Ishikawa (cell line): ENCODE measurements around the gene UPF2.

ENCODE experiments used
- CEBPB ChIP-seq: IDR thresholded peaks from 2 replicates; pipeline ENCODE4 v1.6.1; 2012
- CREB1 ChIP-seq: IDR thresholded peaks from 2 replicates; pipeline ENCODE4 v1.6.1; 2012; ENCODE audit warnings: low read depth
- EGR1 ChIP-seq: IDR thresholded peaks from 2 replicates; pipeline ENCODE4 v1.6.1; 2012
- EP300 ChIP-seq: IDR thresholded peaks from 2 replicates; pipeline ENCODE4 v1.6.1; 2012; ENCODE audit warnings: borderline replicate concordance
- FOXM1 ChIP-seq: IDR thresholded peaks from 2 replicates; pipeline ENCODE4 v1.6.1; 2012; ENCODE audit warnings: low read depth, borderline replicate concordance
- MAX ChIP-seq: IDR thresholded peaks from 2 replicates; pipeline ENCODE4 v1.6.1; 2012
- NFIC ChIP-seq: IDR thresholded peaks from 2 replicates; pipeline ENCODE4 v1.6.1; 2012
- RAD21 ChIP-seq: IDR thresholded peaks from 2 replicates; pipeline ENCODE4 v1.6.1; 2012; ENCODE audit warnings: low read depth
- TAF1 ChIP-seq: IDR thresholded peaks from 2 replicates; pipeline ENCODE4 v1.6.1; 2012; ENCODE audit warnings: low read depth, mild to moderate bottlenecking
- TCF12 ChIP-seq: IDR thresholded peaks from 2 replicates; pipeline ENCODE4 v1.6.1; 2012; ENCODE audit warnings: low read depth
- TEAD4 ChIP-seq: IDR thresholded peaks from 2 replicates; pipeline ENCODE4 v1.6.1; 2012
- YY1 ChIP-seq: IDR thresholded peaks from 2 replicates; pipeline ENCODE4 v1.6.1; 2012; ENCODE audit warnings: low read depth
- ZBTB7A ChIP-seq: IDR thresholded peaks from 2 replicates; pipeline ENCODE4 v1.6.1; 2012; ENCODE audit warnings: low read depth
- TF ChIP-seq, protein P1 (sequence below): IDR thresholded peaks from 2 replicates; pipeline ENCODE4 v1.6.1; 2012
- TF ChIP-seq, protein P2 (sequence below): IDR thresholded peaks from 2 replicates; pipeline ENCODE4 v1.6.1; 2012; ENCODE audit warnings: low read depth, mild to moderate bottlenecking

The UPF2 gene

DNA sequence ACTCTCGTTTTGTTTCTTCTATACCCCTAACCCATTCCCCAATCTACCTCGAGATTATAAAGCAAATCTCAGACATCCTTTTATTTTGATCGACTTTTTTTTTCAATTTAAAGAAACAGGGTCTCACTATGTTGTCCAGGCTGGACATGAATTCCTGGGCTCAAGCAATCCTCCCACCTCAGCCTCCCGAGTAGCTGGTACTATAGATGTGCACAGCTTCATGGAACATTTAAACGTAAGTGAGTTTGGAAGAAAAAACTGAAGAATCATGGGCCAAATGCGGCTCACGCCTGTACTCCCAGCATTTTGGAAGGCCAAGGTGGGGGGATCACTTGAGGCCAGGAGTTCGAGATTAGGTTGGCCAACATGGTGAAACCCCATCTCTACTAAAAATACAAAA lies 96.0 kb downstream of the UPF2 start:
- TF ChIP-seq, protein P1, sequence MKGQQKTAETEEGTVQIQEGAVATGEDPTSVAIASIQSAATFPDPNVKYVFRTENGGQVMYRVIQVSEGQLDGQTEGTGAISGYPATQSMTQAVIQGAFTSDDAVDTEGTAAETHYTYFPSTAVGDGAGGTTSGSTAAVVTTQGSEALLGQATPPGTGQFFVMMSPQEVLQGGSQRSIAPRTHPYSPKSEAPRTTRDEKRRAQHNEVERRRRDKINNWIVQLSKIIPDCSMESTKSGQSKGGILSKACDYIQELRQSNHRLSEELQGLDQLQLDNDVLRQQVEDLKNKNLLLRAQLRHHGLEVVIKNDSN, result no peak
- TF ChIP-seq, protein P2, sequence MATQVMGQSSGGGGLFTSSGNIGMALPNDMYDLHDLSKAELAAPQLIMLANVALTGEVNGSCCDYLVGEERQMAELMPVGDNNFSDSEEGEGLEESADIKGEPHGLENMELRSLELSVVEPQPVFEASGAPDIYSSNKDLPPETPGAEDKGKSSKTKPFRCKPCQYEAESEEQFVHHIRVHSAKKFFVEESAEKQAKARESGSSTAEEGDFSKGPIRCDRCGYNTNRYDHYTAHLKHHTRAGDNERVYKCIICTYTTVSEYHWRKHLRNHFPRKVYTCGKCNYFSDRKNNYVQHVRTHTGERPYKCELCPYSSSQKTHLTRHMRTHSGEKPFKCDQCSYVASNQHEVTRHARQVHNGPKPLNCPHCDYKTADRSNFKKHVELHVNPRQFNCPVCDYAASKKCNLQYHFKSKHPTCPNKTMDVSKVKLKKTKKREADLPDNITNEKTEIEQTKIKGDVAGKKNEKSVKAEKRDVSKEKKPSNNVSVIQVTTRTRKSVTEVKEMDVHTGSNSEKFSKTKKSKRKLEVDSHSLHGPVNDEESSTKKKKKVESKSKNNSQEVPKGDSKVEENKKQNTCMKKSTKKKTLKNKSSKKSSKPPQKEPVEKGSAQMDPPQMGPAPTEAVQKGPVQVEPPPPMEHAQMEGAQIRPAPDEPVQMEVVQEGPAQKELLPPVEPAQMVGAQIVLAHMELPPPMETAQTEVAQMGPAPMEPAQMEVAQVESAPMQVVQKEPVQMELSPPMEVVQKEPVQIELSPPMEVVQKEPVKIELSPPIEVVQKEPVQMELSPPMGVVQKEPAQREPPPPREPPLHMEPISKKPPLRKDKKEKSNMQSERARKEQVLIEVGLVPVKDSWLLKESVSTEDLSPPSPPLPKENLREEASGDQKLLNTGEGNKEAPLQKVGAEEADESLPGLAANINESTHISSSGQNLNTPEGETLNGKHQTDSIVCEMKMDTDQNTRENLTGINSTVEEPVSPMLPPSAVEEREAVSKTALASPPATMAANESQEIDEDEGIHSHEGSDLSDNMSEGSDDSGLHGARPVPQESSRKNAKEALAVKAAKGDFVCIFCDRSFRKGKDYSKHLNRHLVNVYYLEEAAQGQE, result no peak
- no peak for TF ChIP-seq YY1
- no peak for TF ChIP-seq EP300
- TF ChIP-seq EGR1, result no peak
- no peak for TF ChIP-seq TCF12
- TF ChIP-seq TEAD4, result no peak
- no peak for TF ChIP-seq ZBTB7A
- TF ChIP-seq CEBPB, result no peak
- TF ChIP-seq NFIC, result no peak
- TF ChIP-seq RAD21, result no peak

- TF ChIP-seq EGR1 (no peak), CREB1 (no peak), EP300 (no peak)
- TF ChIP-seq, protein P1, result no peak
Measured at GRCh38 chr10:11936389-11937152, 106.0 kb downstream of the UPF2 start.

DNA sequence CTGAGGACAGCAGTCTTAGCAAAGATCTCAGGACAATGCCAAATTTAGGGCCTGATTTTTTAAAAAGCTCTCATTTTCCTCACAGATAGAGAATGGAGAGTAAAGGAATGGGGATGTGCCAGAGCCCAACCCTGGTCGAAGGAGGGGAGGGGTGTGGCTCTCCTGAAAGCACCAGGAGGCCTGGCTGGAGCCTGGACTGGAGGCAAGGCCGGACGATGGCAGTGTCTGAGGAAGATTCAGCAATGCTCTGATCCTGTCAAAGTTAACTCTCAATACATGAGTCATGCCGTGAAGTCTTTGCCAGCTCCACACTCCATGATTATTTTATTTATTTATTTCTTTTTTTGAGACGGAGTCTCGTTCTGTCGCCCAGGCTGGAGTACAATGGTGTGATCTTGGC lies 108.3 kb downstream of the UPF2 start:
- no peak for TF ChIP-seq YY1
- TF ChIP-seq ZBTB7A, result no peak
- TF ChIP-seq CEBPB, result no peak
- no peak for TF ChIP-seq EGR1
- TF ChIP-seq, protein P2, result no peak

- no peak for TF ChIP-seq TAF1
- TF ChIP-seq TEAD4, result no peak
- TF ChIP-seq FOXM1, result no peak
- TF ChIP-seq, protein P2, result no peak
- no peak for TF ChIP-seq ZBTB7A
- no peak for TF ChIP-seq RAD21
- TF ChIP-seq, protein P1, result no peak
- no peak for TF ChIP-seq TCF12
- TF ChIP-seq EGR1, result no peak
- no peak for TF ChIP-seq YY1
- TF ChIP-seq CREB1, result no peak
- TF ChIP-seq MAX, result no peak
- no peak for TF ChIP-seq CEBPB
- TF ChIP-seq EP300, result no peak
- TF ChIP-seq NFIC, result no peak
Measured at GRCh38 chr10:11933577-11934223, 108.9 kb downstream of the UPF2 start.

- TF ChIP-seq EP300 (no peak), ZBTB7A (no peak), TCF12 (no peak), FOXM1 (no peak), TEAD4 (no peak), EGR1 (no peak), MAX (no peak), TAF1 (no peak), CEBPB (no peak), NFIC (no peak), YY1 (no peak), RAD21 (no peak), CREB1 (no peak)
- TF ChIP-seq, protein P2, result no peak
- TF ChIP-seq, protein P1, result no peak
Measured at GRCh38 chr10:11931038-11931437, 111.6 kb downstream of the UPF2 start.
